Right lobe of liver (tissue), 6 donors: Measurements from ENCODE around the gene RANBP3L. TPM values are rescaled to one million over a fixed set of nuclear protein-coding genes. Genes with fewer than 3 reads are reported as not detected.
"Not testable (repeated sequence)": the region's sequence is repeated elsewhere in the genome, so short reads cannot be mapped to it uniquely, and the experiment has no call there.

Experiments used
- ATAC-seq, 4 donors: fragments of 200-7000 bp; cut with Tn5 transposase; one replicate each; pipeline ENCODE4 v1.9.1; 2020; ENCODE audit warnings: mild to moderate bottlenecking in 4 of 4, moderate library complexity in 4 of 4
- DNase-seq, 3 donors: peaks; one replicate each; pipeline ENCODE4 v3.0.0-alpha.2; 2020
- H3K27ac ChIP-seq, 3 donors: fragments of 200-600 bp; one replicate each; pipeline ENCODE4 v1.8.0; 2022
- H3K27me3 ChIP-seq, 2 donors: fragments of 200-600 bp; one replicate each; pipeline ENCODE4 v1.8.0; 2022
- H3K36me3 ChIP-seq, 4 donors: fragments of 200-600 bp; sonication (generic) in 1 of 4; one replicate each; pipeline versions ENCODE4 v1.5.1 to v1.8.0; 2017 to 2022; ENCODE audit warnings: control low read depth in 1 of 4
- H3K4me1 ChIP-seq, 4 donors: fragments of 200-600 bp; sonication (generic) in 1 of 4; one replicate each; pipeline versions ENCODE4 v1.5.1 to v1.8.0; 2017 to 2022; ENCODE audit warnings: control low read depth in 1 of 4
- H3K4me3 ChIP-seq, 3 donors: fragments of 200-600 bp; one replicate each; pipeline ENCODE4 v1.8.0; 2022
- H3K9me3 ChIP-seq, 4 donors: fragments of 200-600 bp; sonication (generic) in 1 of 4; one replicate each; pipeline versions ENCODE4 v1.5.1 to v1.8.0; 2017 to 2022; ENCODE audit warnings: control low read depth in 1 of 4
- CTCF ChIP-seq, 4 donors: fragments of 200-600 bp in 3 of 4; fragments of 450-650 bp in 1 of 4; IDR thresholded peaks; one replicate each; pipeline versions ENCODE4 v1.5.1 to v1.8.0; 2016 to 2022; ENCODE audit warnings: antibody characterized with exemption in 4 of 4, mild to moderate bottlenecking in 2 of 4
- POLR2A ChIP-seq: fragments of 450-650 bp; IDR thresholded peaks from one replicate; pipeline ENCODE4 v1.6.1; 2017; ENCODE audit warnings: antibody characterized with exemption, mild to moderate bottlenecking
- WGBS: methylation state at CpG from one replicate; pipeline ENCODE4 v1.1.6; 2018; ENCODE audit warnings: low coverage, low lambda C conversion rate; ENCODE audit not compliant: insufficient coverage; ENCODE audit errors: missing lambda C conversion rate; 5-methylcytosine and 5-hydroxymethylcytosine counted together
- intact Hi-C, 2 donors: fragments of 100-400 bp; cut with DNase I; formaldehyde crosslinking; loops; one replicate each; pipeline versions ENCODE4 v1.11.2 to v1.14.1; 2022
- total RNA-seq, 6 experiments: library from RNA; depleted of rRNA in 2 of 6; stranded (reverse); fragments of >200 nt in 2 of 6; fragmentation: NEBNext Ultra II Directional in 3 of 6; extraction: Animal tissue kit (Norgen Biotek cat#: 25700) in 3 of 6; gene quantifications; one replicate each; pipeline versions ENCODE4 v1.1.0 to v1.2.4, GENCODE V29; 2016 to 2023
- donor health status: DM: no; HTN: yes; CAD: no.
- donor health status: DM: no; HTN: no; CAD: no.
- donor health status: DM: no; HTN: no; CAD: no.
- donor health status: DM: no; HTN: yes; CAD: no.
- donor health status: DM: no; HTN: yes; CAD: no.

RANBP3L gene
- total RNA-seq, 6 experiments from 2014 or later: 0.22 to 5.0 (median 1.3) TPM

DNA sequence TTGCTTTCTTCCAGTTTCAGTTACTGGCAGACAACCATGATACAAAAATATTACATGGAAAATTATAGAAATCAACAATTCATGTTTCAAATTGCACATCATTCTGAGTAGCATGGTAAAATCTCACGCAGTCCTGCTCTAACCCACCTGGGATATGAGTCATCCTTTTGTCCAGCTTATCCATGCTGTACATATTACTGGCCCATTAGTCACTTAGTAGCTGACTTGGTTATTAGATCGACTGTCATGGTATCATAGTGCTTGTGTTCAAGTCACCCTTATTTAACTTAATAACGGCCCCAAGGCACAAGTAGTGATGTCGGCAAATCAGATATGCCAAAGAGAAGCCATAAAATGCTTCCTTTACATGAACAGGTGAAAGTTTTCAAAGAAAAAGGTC lies 101.2 kb downstream of the RANBP3L start:
- 90% methylated on average over 4 of the region's 4 CpGs for WGBS
- Histone ChIP-seq H3K27ac (no peak overlapping the region), H3K36me3 (peaks cover 0 to 69% (median 36%) of the 10 kb centered on the region in 4 donors), H3K9me3 (no peaks in the 10 kb centered on the region), H3K27me3 (no peaks in the 10 kb centered on the region), H3K4me1 (peaks cover 0 to 7% (median 0%) of the 10 kb centered on the region in 4 donors), H3K4me3 (no peak overlapping the region)
- DNase-seq (no peak), ATAC-seq (no peak)
- intact Hi-C loops: no loop called here
- no peak for TF ChIP-seq CTCF (IDR thresholded peaks at IDR 0.05)
- TF ChIP-seq POLR2A: no peak

DNA sequence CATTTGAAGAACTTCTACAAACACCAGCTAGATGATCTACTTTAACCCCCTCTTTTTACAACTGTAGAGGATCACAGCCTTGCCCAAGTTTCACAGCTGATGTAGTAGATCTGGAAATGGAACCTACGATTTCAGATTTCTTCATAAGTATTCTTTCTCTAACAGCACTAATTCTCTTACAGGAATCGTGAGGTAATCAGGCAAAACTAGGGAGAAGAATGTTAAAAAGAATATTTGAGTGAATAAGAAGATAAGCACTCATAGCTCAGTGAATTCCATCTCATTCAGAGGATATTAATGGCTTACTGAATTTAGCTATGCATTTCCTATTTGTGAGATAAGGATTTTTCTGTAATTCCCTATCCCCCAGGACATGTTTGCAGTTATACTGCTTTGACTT lies 102.1 kb downstream of the RANBP3L start:
- peaks cover 0 to 76% (median 40%) of the 10 kb centered on the region in 4 donors for H3K36me3 ChIP-seq
- peaks cover 0 to 8% (median 0%) of the 10 kb centered on the region in 4 donors for H3K4me1 ChIP-seq
- no peak for TF ChIP-seq CTCF (IDR thresholded peaks at IDR 0.05)
- TF ChIP-seq POLR2A: no peak
- 72% methylated on average over 2 of the region's 2 CpGs for WGBS
- no peak for ATAC-seq
- H3K27ac ChIP-seq: no peak overlapping the region
- H3K9me3 ChIP-seq: no peaks in the 10 kb centered on the region
- H3K4me3 ChIP-seq: no peak overlapping the region
- no peak for DNase-seq
- intact Hi-C loops: no loop called here
- no peaks in the 10 kb centered on the region for H3K27me3 ChIP-seq

DNA sequence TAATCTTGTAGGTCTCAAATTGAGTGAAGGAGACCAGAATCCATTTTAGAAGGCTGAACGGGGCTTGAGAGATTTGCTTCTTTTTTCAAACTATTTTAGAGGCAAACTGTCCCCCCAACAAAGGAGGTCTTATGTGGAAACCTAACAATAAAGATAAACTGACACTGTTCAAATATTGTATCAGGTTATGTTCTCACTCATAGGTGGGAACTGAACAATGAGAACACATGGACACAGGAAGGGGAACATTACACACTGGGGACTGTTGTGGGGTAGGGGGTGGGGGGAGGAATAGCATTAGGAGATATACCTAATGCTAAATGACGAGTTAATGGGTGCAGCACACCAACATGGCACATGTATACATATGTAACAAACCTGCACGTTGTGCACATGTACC lies 102.9 kb downstream of the RANBP3L start:
- WGBS: 67% methylated on average over 3 of the region's 3 CpGs
- H3K27me3 ChIP-seq, DNase-seq, ATAC-seq, intact Hi-C loops, H3K27ac ChIP-seq, H3K4me3 ChIP-seq, H3K9me3 ChIP-seq: not testable (repeated sequence)
- H3K36me3 ChIP-seq: peaks cover 0 to 76% (median 38%) of the 10 kb centered on the region in 4 donors
- peaks cover 0 to 15% (median 3%) of the 10 kb centered on the region in 4 donors for H3K4me1 ChIP-seq

Other genes starting within 250 kb of the RANBP3L start
- 1 to 10 TPM in 1 of 6 experiments, under 1 TPM in 1, not detected in 4; 0.43 to 1.0 TPM for gene UGT3A2, start 235.0 kb downstream of the RANBP3L start, total RNA-seq
- 10 to 100 TPM in 5 of 6 experiments, 1 to 10 TPM in 1; 8.0 to 13.0 (median 10.5) TPM for gene LMBRD2, start 150.0 kb downstream of the RANBP3L start, total RNA-seq
- 10 to 100 TPM; 11.8 to 25.0 (median 17.3) TPM for gene SKP2, start 149.8 kb downstream of the RANBP3L start, total RNA-seq
- gene NADK2, start 60.0 kb downstream of the RANBP3L start, total RNA-seq: 100 to 1,000 TPM; 102 to 253 (median 142) TPM